ENCODE measurements around the gene GATB. TPM values are rescaled to one million over a fixed set of nuclear protein-coding genes. Genes with fewer than 3 reads are reported as not detected.

Gene GATB
- total RNA-seq, 1 donor from 2014 or later, result 22.2 TPM

GRCh38 chr4:151703401-151703800, 57.4 kb downstream of the GATB start:
- DNase-seq (ENCODE audit: extremely low read depth, low read depth, low spot score), result no peak

GRCh38 chr4:151702256-151702655, 58.6 kb downstream of the GATB start:
- DNase-seq (ENCODE audit: extremely low read depth, low read depth, low spot score), result no peak

- no peak for DNase-seq (ENCODE audit: extremely low read depth, low read depth, low spot score)
Observed at GRCh38 chr4:151700566-151701316, 60.1 kb downstream of the GATB start.

- no peak for DNase-seq (ENCODE audit: extremely low read depth, low read depth, low spot score)
Observed at GRCh38 chr4:151698213-151698612, 62.6 kb downstream of the GATB start.

- no peak for DNase-seq (ENCODE audit: extremely low read depth, low read depth, low spot score)
Observed at GRCh38 chr4:151694961-151695720, 65.7 kb downstream of the GATB start.

GRCh38 chr4:151692821-151693673, 67.8 kb downstream of the GATB start:
- no peak for DNase-seq (ENCODE audit: extremely low read depth, low read depth, low spot score)

GRCh38 chr4:151692443-151692782, 68.4 kb downstream of the GATB start:
- DNase-seq (ENCODE audit: extremely low read depth, low read depth, low spot score), result no peak

- no peak for DNase-seq (ENCODE audit: extremely low read depth, low read depth, low spot score)
Observed at GRCh38 chr4:151691639-151692442, 69.0 kb downstream of the GATB start.

- DNase-seq (ENCODE audit: extremely low read depth, low read depth, low spot score), result no peak
Observed at GRCh38 chr4:151690876-151691275, 69.9 kb downstream of the GATB start.

- no peak for DNase-seq (ENCODE audit: extremely low read depth, low read depth, low spot score)
Observed at GRCh38 chr4:151690164-151690870, 70.5 kb downstream of the GATB start.

GRCh38 chr4:151689211-151689991, 71.4 kb downstream of the GATB start:
- DNase-seq (ENCODE audit: extremely low read depth, low read depth, low spot score), result no peak

GRCh38 chr4:151688785-151689043, 72.1 kb downstream of the GATB start:
- DNase-seq (ENCODE audit: extremely low read depth, low read depth, low spot score), result no peak

- DNase-seq (ENCODE audit: extremely low read depth, low read depth, low spot score), result no peak
Observed at GRCh38 chr4:151688003-151688784, 72.6 kb downstream of the GATB start.

- DNase-seq (ENCODE audit: extremely low read depth, low read depth, low spot score), result no peak
Observed at GRCh38 chr4:151687021-151687640, 73.7 kb downstream of the GATB start.

- no peak for DNase-seq (ENCODE audit: extremely low read depth, low read depth, low spot score)
Observed at GRCh38 chr4:151685303-151685702, 75.5 kb downstream of the GATB start.

- no peak for DNase-seq (ENCODE audit: extremely low read depth, low read depth, low spot score)
Observed at GRCh38 chr4:151681085-151681484, 79.7 kb downstream of the GATB start.

- no peak for DNase-seq (ENCODE audit: extremely low read depth, low read depth, low spot score)
Observed at GRCh38 chr4:151679231-151679630, 81.6 kb downstream of the GATB start.

All from glomerular endothelial cell (primary cell).